Thoracic aorta (tissue), 2 donors: ENCODE measurements around the gene IL22RA2. TPM values are rescaled to one million over a fixed set of nuclear protein-coding genes. Genes with fewer than 3 reads are reported as not detected.
A peak's percentile ranks its signal among the peaks of the same experiment; 100 is the strongest.

Experiments used
- ATAC-seq: fragments of 150-250 bp; one replicate; pipeline ENCODE4 v1.8.0; 2017; ENCODE audit warnings: low read depth; ENCODE audit not compliant: insufficient number of reproducible peaks, low FRiP score
- DNase-seq: peaks from one replicate; pipeline ENCODE4 v3.0.0-alpha.2; 2020; ENCODE audit warnings: low spot score
- H3K27ac ChIP-seq, 2 donors: fragments of 200-600 bp; sonication (generic); 1 replicate in 1 of 2; 2 replicates in 1 of 2; pipeline ENCODE4 v1.5.1; 2016; ENCODE audit warnings: mild to moderate bottlenecking in 2 of 2, moderate library complexity in 2 of 2
- H3K27me3 ChIP-seq: fragments of 200-600 bp; sonication (generic); replicated peaks from 2 replicates; pipeline ENCODE4 v1.6.0; 2016; ENCODE audit warnings: mild to moderate bottlenecking; ENCODE audit not compliant: insufficient read depth
- H3K36me3 ChIP-seq: fragments of 200-600 bp; sonication (generic); one replicate; pipeline ENCODE4 v1.5.1; 2016
- H3K4me1 ChIP-seq, 2 donors: fragments of 200-600 bp; sonication (generic); 1 replicate in 1 of 2; 2 replicates in 1 of 2; pipeline versions ENCODE4 v1.5.1 to v1.6.0; 2016; ENCODE audit warnings: low read depth in 2 of 2, mild to moderate bottlenecking in 1 of 2; ENCODE audit not compliant: control insufficient read depth in 1 of 2
- H3K4me3 ChIP-seq: fragments of 200-600 bp; sonication (generic); 2 replicates; pipeline ENCODE4 v1.5.1; 2016; ENCODE audit warnings: mild to moderate bottlenecking
- H3K9me3 ChIP-seq: fragments of 200-600 bp; sonication (generic); 2 replicates; pipeline ENCODE4 v1.5.1; 2016
- total RNA-seq, 2 donors: library from RNA; depleted of rRNA; stranded (reverse); fragments of >200 nt; gene quantifications; one replicate each; pipeline versions ENCODE4 v1.1.0 to v1.2.3, GENCODE V29; 2016
- TF ChIP-seq, protein P1 (sequence below): fragments of 200-600 bp; sonication (generic); IDR thresholded peaks from one replicate; pipeline ENCODE4 v1.5.1; 2019; ENCODE audit warnings: antibody characterized with exemption

Gene IL22RA2
- total RNA-seq, 2 donors from 2014 or later = not detected

DNA sequence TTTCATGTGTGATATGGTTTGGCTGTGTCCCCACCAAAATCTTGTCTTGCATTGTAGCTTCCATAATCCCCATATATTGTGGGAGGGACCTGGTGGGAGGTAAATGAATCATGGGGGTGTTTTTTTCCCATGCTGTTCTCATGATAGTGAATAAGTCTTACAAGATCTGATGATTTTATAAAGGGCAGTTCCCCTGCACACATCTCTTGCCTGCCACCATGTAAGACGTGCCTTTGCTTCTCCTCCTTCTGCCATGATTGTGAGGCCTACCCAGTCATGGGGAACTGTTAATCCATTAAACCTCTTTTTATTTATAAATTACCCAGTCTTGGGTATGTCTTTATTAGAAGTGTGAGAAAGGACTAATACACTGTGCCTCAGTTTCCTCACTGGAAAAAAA, 4.2 kb upstream of the IL22RA2 start:
- Histone ChIP-seq H3K36me3 (no peaks in the 10 kb centered on the region), H3K4me1 (no peaks in the 10 kb centered on the region), H3K4me3 (no peak overlapping the region), H3K27ac (no peak overlapping the region), H3K9me3 (no peaks in the 10 kb centered on the region), H3K27me3 (no peaks in the 10 kb centered on the region)
- DNase-seq (no peak), ATAC-seq (no peak)
- TF ChIP-seq, protein P1, sequence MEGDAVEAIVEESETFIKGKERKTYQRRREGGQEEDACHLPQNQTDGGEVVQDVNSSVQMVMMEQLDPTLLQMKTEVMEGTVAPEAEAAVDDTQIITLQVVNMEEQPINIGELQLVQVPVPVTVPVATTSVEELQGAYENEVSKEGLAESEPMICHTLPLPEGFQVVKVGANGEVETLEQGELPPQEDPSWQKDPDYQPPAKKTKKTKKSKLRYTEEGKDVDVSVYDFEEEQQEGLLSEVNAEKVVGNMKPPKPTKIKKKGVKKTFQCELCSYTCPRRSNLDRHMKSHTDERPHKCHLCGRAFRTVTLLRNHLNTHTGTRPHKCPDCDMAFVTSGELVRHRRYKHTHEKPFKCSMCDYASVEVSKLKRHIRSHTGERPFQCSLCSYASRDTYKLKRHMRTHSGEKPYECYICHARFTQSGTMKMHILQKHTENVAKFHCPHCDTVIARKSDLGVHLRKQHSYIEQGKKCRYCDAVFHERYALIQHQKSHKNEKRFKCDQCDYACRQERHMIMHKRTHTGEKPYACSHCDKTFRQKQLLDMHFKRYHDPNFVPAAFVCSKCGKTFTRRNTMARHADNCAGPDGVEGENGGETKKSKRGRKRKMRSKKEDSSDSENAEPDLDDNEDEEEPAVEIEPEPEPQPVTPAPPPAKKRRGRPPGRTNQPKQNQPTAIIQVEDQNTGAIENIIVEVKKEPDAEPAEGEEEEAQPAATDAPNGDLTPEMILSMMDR = no peak

DNA sequence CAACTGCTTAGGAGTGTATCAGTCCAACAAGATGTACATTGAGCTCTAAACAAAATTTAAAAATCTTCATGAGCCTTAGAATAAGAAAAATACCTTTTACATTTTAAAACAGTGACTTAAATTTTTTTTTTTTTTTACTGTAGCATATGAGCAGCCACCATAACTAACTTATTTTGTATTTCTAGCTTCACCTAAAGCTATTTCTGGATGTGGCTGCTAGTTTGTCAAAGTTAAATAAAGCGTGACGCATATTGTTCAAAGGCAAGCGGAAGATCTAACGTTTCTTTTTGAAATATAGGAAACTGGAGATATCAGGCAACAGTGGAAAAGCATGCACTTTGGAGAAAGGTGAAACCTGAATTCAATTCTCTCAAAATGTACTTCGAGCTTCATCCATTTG, 3.3 kb upstream of the IL22RA2 start:
- H3K4me3 ChIP-seq = no peak overlapping the region
- no peaks in the 10 kb centered on the region for H3K27me3 ChIP-seq
- DNase-seq (no peak), ATAC-seq (no peak)
- no peaks in the 10 kb centered on the region for H3K36me3 ChIP-seq
- no peak overlapping the region for H3K27ac ChIP-seq
- TF ChIP-seq, protein P1 = no peak
- no peaks in the 10 kb centered on the region for H3K4me1 ChIP-seq
- no peaks in the 10 kb centered on the region for H3K9me3 ChIP-seq

DNA sequence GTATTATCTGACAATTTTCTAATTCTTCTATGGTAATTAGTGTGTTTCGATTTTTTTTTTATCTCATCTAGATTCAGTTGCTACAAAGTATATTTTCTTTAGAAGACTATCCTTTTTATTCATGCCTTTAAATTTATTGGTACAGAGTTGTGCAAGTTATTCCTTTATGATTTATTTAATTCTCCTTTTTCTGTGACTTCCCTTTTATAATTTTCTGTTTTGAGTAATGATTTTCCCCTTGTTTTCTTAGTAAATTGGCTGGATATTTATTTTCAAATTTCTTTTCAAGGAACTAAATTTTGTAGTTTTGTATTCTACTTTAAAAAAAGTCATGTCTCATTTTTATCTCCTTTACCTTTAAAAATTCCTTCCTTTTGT, 2.4 kb upstream of the IL22RA2 start:
- Histone ChIP-seq H3K36me3 (no peaks in the 10 kb centered on the region), H3K4me3 (no peak overlapping the region), H3K27me3 (no peaks in the 10 kb centered on the region), H3K9me3 (no peaks in the 10 kb centered on the region), H3K4me1 (no peaks in the 10 kb centered on the region), H3K27ac (no peak overlapping the region)
- DNase-seq (no peak), ATAC-seq (no peak)
- TF ChIP-seq, protein P1 = no peak

DNA sequence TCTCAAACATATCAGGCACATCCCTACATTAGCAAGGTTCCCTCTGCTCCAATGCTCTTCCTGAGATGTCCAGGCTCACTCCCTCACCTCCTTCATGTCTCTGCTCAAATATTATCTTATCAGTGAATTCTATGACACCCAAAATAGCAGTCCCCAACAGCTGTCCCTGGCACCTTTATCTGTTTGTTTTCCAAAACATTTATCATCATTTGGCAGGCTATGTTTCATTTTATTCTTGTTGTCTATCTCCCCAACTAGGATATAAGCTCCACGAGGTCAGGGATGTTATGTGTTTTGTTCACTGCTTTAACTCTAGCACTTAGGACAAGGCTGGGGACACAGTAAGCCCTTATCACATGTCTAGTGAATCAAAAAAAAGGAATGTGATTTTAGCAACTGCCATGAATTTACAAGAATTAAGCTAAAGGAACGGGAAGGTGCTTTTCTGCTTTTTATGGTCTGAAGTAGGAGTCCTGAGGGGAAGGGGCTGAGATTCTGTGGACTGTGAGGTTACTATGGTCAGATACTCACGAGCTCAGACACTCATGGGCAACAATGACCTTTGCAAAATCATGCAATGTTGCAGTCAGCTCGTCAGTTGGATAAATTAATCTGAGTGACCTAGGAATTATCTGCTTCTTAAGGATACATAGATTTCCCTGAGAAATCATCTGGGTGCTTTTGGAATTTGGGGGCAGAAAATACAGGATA, 1.9 kb upstream of the IL22RA2 start:
- Histone ChIP-seq H3K27ac (no peak overlapping the region), H3K27me3 (no peaks in the 10 kb centered on the region), H3K4me3 (no peak overlapping the region), H3K4me1 (no peaks in the 10 kb centered on the region), H3K36me3 (no peaks in the 10 kb centered on the region), H3K9me3 (no peaks in the 10 kb centered on the region)
- TF ChIP-seq, protein P1 = no peak
- peak; percentile 42 for ATAC-seq
- DNase-seq = no peak

DNA sequence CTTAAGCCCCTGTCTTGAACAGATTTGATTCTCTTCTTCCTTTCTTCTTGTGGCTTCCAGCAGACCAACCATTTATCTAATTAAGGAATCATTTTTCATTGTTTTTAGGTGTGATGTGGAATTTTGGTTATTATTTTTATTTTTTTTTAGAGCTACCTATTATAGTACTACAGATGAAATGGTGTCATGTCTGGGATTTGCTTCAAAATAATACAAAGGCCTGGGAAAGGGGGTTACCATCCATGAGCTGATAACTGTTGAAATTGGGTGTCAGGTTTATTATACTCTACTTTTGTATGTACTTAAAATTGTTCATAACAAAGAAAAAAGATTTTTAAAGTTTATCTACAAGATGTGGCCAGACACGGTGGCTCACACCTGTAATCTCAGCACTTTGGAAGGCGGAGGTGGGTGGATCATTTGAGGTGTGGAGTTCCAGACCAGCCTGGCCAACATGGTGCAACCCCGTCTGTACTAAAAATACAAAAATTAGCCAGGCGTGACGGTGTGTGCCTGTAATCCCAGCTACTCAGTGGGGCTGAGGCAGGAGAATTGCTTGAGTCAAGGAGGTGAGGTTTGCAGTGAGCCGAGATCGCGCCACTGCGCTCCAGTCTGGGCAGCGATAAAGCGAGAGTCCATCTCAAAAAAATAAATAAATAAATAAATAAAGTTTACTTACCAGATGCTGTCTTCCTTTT, 561 bp downstream of the IL22RA2 start:
- H3K36me3 ChIP-seq = no peaks in the 10 kb centered on the region
- TF ChIP-seq, protein P1 = no peak
- H3K9me3 ChIP-seq = no peaks in the 10 kb centered on the region
- DNase-seq (no peak), ATAC-seq (no peak)
- H3K4me3 ChIP-seq = no peak overlapping the region
- H3K27me3 ChIP-seq = no peaks in the 10 kb centered on the region
- no peaks in the 10 kb centered on the region for H3K4me1 ChIP-seq
- no peak overlapping the region for H3K27ac ChIP-seq
